Liver (tissue), 9 donors: Measurements from ENCODE around the gene HIF1AN. TPM values are rescaled to one million over a fixed set of nuclear protein-coding genes. Genes with fewer than 3 reads are reported as not detected.

Experiments used
- DNase-seq: peaks from one replicate; pipeline ENCODE4 v3.0.0-alpha.2; 2017; ENCODE audit warnings: low spot score
- H3K27ac ChIP-seq, 2 donors: one replicate each; pipeline ENCODE4 v1.7.0; 2013; ENCODE audit warnings: inconsistent platforms in 2 of 2, low read length in 2 of 2, control low read depth in 1 of 2, low read depth in 1 of 2, mild to moderate bottlenecking in 1 of 2
- H3K27me3 ChIP-seq, 4 donors: one replicate each; pipeline versions ENCODE4 v1.6.1 to v1.7.0; 2013; ENCODE audit warnings: low read length in 3 of 4, inconsistent platforms in 1 of 4, mild to moderate bottlenecking in 1 of 4, moderate library complexity in 1 of 4; ENCODE audit not compliant: control insufficient read depth in 4 of 4, insufficient read depth in 4 of 4
- H3K36me3 ChIP-seq, 4 donors: one replicate each; pipeline versions ENCODE4 v1.6.1 to v1.7.0; 2013; ENCODE audit warnings: low read length in 3 of 4, mild to moderate bottlenecking in 3 of 4, low read depth in 1 of 4, moderate library complexity in 1 of 4; ENCODE audit not compliant: control insufficient read depth in 4 of 4, insufficient read depth in 3 of 4
- H3K4me1 ChIP-seq, 4 donors: one replicate each; pipeline versions ENCODE4 v1.6.1 to v1.7.0; 2013; ENCODE audit warnings: low read length in 3 of 4, mild to moderate bottlenecking in 3 of 4, moderate library complexity in 1 of 4; ENCODE audit not compliant: control insufficient read depth in 4 of 4, insufficient read depth in 4 of 4
- H3K4me3 ChIP-seq, 3 donors: one replicate each; pipeline versions ENCODE4 v1.6.1 to v1.7.0; 2013; ENCODE audit warnings: low read length in 3 of 3, control low read depth in 1 of 3, low read depth in 1 of 3, mild to moderate bottlenecking in 1 of 3
- H3K9ac ChIP-seq, 2 donors: one replicate each; pipeline ENCODE4 v1.7.0; 2013; ENCODE audit warnings: low read length in 2 of 2, mild to moderate bottlenecking in 2 of 2, moderate library complexity in 2 of 2, control low read depth in 1 of 2, low read depth in 1 of 2
- H3K9me3 ChIP-seq, 4 donors: one replicate each; pipeline versions ENCODE4 v1.6.1 to v1.7.0; 2013; ENCODE audit warnings: low read length in 3 of 4; ENCODE audit not compliant: control insufficient read depth in 4 of 4
- EGR1 ChIP-seq, 2 donors: IDR thresholded peaks; 2 replicates each; pipeline ENCODE4 v1.6.1; 2016 to 2018; ENCODE audit warnings: antibody characterized with exemption in 2 of 2, low read depth in 2 of 2
- FOXA1 ChIP-seq: IDR thresholded peaks from 2 replicates; pipeline ENCODE4 v1.6.1; 2016; ENCODE audit warnings: antibody characterized with exemption
- FOXA2 ChIP-seq: IDR thresholded peaks from 2 replicates; pipeline ENCODE4 v1.6.1; 2016; ENCODE audit warnings: antibody characterized with exemption
- GABPA ChIP-seq, 2 donors: IDR thresholded peaks in 1 of 2; conservative IDR thresholded peaks in 1 of 2; 2 replicates each; pipeline ENCODE4 v1.6.1; 2016; ENCODE audit warnings: antibody characterized with exemption in 2 of 2, mild to moderate bottlenecking in 1 of 2, moderate library complexity in 1 of 2
- HNF4A ChIP-seq, 2 donors: conservative IDR thresholded peaks; 2 replicates each; pipeline ENCODE4 v1.6.1; 2016; ENCODE audit warnings: antibody characterized with exemption in 2 of 2, mild to moderate bottlenecking in 2 of 2
- HNF4G ChIP-seq: IDR thresholded peaks from 2 replicates; pipeline ENCODE4 v1.6.1; 2016; ENCODE audit warnings: antibody characterized with exemption
- JUND ChIP-seq, 2 donors: IDR thresholded peaks; 2 replicates each; pipeline ENCODE4 v1.6.1; 2016; ENCODE audit warnings: antibody characterized with exemption in 2 of 2
- NR2F2 ChIP-seq: IDR thresholded peaks from 2 replicates; pipeline ENCODE4 v1.6.1; 2016; ENCODE audit warnings: antibody characterized with exemption
- RAD21 ChIP-seq, 2 donors: IDR thresholded peaks; 2 replicates each; pipeline ENCODE4 v1.6.1; 2016; ENCODE audit warnings: antibody characterized with exemption in 2 of 2, mild to moderate bottlenecking in 2 of 2
- TAF1 ChIP-seq: conservative IDR thresholded peaks from 2 replicates; pipeline ENCODE4 v1.6.1; 2016; ENCODE audit warnings: antibody characterized with exemption, mild to moderate bottlenecking
- YY1 ChIP-seq: IDR thresholded peaks from 2 replicates; pipeline ENCODE4 v1.6.1; 2016; ENCODE audit warnings: antibody characterized with exemption, mild to moderate bottlenecking
- ZBTB33 ChIP-seq: IDR thresholded peaks from 2 replicates; pipeline ENCODE4 v1.6.1; 2016; ENCODE audit warnings: antibody characterized with exemption
- WGBS: extraction: QIAGEN DNeasy Blood & Tissue Kit; methylation state at CpG from one replicate; pipeline ENCODE4 v1.1.7; 2013; 5-methylcytosine and 5-hydroxymethylcytosine counted together
- polyA plus RNA-seq, 2 donors: library from polyadenylated mRNA; stranded (reverse) in 1 of 2; unstranded in 1 of 2; fragments of 200-250 nt in 1 of 2; fragments of >200 nt in 1 of 2; fragmentation: Nextera tagmentation in 1 of 2; extraction: Ambion mirVana in 1 of 2; gene quantifications; one replicate each; pipeline versions ENCODE4 v1.2.1 to v1.2.3, GENCODE V29; 2013 to 2015
- total RNA-seq, 2 donors: library from RNA; depleted of rRNA; stranded (reverse); fragments of >200 nt; gene quantifications; one replicate each; pipeline ENCODE4 v1.2.3, GENCODE V29; 2014
- TF ChIP-seq, protein P1 (sequence below): IDR thresholded peaks from 2 replicates; pipeline ENCODE4 v1.6.1; 2016; ENCODE audit warnings: antibody characterized with exemption, mild to moderate bottlenecking
- TF ChIP-seq, protein P2 (sequence below): IDR thresholded peaks from 2 replicates; pipeline ENCODE4 v1.6.1; 2016; ENCODE audit warnings: antibody characterized with exemption
- TF ChIP-seq, protein P3 (sequence below): IDR thresholded peaks from 2 replicates; pipeline ENCODE4 v1.6.1; 2016; ENCODE audit warnings: antibody characterized with exemption
- donor health status: healthy.
- donor health status: healthy.
- donor health status: healthy.
- donor health status: healthy.
- donor health status: healthy.

The HIF1AN gene
- total and polyA plus RNA-seq, 4 donors, result 4.6 to 10.7 (median 7.5) TPM

DNA sequence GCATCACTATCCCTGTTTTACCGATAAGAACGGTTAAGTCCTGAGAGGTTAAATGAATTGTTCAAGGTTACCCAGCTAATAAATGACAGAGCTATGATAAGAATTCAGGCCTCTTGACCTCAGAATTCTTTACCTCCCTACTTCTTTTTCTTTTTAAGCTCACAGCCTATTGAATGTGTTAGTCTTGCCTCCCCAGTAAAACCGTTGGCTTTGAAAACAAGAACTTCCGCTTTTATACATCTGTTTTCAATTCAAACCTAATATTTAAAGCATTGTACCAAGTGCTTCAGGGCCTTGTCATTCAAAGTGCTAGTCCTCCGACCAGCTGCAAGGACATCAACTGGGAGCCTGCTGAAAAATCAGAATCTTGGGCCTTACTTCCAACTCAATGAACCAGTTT lies 31.6 kb upstream of the HIF1AN start:
- Histone ChIP-seq H3K36me3 (peaks cover 3 to 29% (median 17%) of the 10 kb centered on the region in 4 donors), H3K9ac (no peak overlapping the region), H3K27ac (no peak overlapping the region), H3K4me3 (no peak overlapping the region), H3K27me3 (no peaks in the 10 kb centered on the region), H3K4me1 (no peaks in the 10 kb centered on the region), H3K9me3 (no peaks in the 10 kb centered on the region)
- TF ChIP-seq EGR1 (IDR thresholded peaks at IDR 0.05; ENCODE audit: low read depth in 2 of 2) (no peak), ZBTB33 (no peak), YY1 (no peak), FOXA1 (no peak), TAF1 (no peak), HNF4A (conservative IDR thresholded peaks at IDR 0.05) (no peak), GABPA (IDR thresholded peaks at IDR 0.05 in 1 of 2, conservative IDR thresholded peaks at IDR 0.05 in 1 of 2) (no peak), NR2F2 (no peak), RAD21 (IDR thresholded peaks at IDR 0.05) (no peak), FOXA2 (no peak), JUND (IDR thresholded peaks at IDR 0.05) (no peak)
- TF ChIP-seq, protein P1, sequence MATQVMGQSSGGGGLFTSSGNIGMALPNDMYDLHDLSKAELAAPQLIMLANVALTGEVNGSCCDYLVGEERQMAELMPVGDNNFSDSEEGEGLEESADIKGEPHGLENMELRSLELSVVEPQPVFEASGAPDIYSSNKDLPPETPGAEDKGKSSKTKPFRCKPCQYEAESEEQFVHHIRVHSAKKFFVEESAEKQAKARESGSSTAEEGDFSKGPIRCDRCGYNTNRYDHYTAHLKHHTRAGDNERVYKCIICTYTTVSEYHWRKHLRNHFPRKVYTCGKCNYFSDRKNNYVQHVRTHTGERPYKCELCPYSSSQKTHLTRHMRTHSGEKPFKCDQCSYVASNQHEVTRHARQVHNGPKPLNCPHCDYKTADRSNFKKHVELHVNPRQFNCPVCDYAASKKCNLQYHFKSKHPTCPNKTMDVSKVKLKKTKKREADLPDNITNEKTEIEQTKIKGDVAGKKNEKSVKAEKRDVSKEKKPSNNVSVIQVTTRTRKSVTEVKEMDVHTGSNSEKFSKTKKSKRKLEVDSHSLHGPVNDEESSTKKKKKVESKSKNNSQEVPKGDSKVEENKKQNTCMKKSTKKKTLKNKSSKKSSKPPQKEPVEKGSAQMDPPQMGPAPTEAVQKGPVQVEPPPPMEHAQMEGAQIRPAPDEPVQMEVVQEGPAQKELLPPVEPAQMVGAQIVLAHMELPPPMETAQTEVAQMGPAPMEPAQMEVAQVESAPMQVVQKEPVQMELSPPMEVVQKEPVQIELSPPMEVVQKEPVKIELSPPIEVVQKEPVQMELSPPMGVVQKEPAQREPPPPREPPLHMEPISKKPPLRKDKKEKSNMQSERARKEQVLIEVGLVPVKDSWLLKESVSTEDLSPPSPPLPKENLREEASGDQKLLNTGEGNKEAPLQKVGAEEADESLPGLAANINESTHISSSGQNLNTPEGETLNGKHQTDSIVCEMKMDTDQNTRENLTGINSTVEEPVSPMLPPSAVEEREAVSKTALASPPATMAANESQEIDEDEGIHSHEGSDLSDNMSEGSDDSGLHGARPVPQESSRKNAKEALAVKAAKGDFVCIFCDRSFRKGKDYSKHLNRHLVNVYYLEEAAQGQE, result no peak
- TF ChIP-seq, protein P2, sequence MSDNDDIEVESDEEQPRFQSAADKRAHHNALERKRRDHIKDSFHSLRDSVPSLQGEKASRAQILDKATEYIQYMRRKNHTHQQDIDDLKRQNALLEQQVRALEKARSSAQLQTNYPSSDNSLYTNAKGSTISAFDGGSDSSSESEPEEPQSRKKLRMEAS, result no peak
- no peak for DNase-seq
- 90% methylated on average over 5 of the region's 5 CpGs for WGBS

- Histone ChIP-seq H3K4me3 (no peak overlapping the region), H3K27ac (no peak overlapping the region), H3K4me1 (no peaks in the 10 kb centered on the region), H3K9me3 (no peaks in the 10 kb centered on the region), H3K9ac (no peak overlapping the region), H3K36me3 (peaks cover 3 to 29% (median 13%) of the 10 kb centered on the region in 4 donors), H3K27me3 (no peaks in the 10 kb centered on the region)
- no peak for TF ChIP-seq NR2F2
- TF ChIP-seq, protein P1, result no peak
- no peak for TF ChIP-seq EGR1 (IDR thresholded peaks at IDR 0.05; ENCODE audit: low read depth in 2 of 2)
- TF ChIP-seq ZBTB33, result no peak
- no peak for TF ChIP-seq HNF4G
- TF ChIP-seq, protein P3, sequence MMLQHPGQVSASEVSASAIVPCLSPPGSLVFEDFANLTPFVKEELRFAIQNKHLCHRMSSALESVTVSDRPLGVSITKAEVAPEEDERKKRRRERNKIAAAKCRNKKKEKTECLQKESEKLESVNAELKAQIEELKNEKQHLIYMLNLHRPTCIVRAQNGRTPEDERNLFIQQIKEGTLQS, result no peak
- TF ChIP-seq HNF4A (conservative IDR thresholded peaks at IDR 0.05), result no peak
- no peak for DNase-seq
- WGBS, result 97% methylated on average over 2 of the region's 2 CpGs
These were observed 30.6 kb upstream of the HIF1AN start for GRCh38 chr10:100505164-100505563.
